HUES48 (cell line): ENCODE results near the gene FAIM2.

ENCODE experiments used
- H3K27ac ChIP-seq: one replicate; pipeline ENCODE4 v1.7.0; 2013; ENCODE audit warnings: low read depth, low read length, inconsistent platforms
- H3K27me3 ChIP-seq: 2 replicates; pipeline ENCODE4 v1.6.1; 2013; ENCODE audit warnings: mild to moderate bottlenecking, low read length; ENCODE audit not compliant: control insufficient read depth, insufficient read depth
- H3K36me3 ChIP-seq: 2 replicates; pipeline ENCODE4 v1.6.1; 2013; ENCODE audit warnings: low read length; ENCODE audit not compliant: control insufficient read depth, insufficient read depth
- H3K4me1 ChIP-seq: 2 replicates; pipeline ENCODE4 v1.6.1; 2013; ENCODE audit warnings: mild to moderate bottlenecking, low read length; ENCODE audit not compliant: control insufficient read depth, insufficient read depth
- H3K4me3 ChIP-seq: 2 replicates; pipeline ENCODE4 v1.5.1; 2013; ENCODE audit warnings: mild to moderate bottlenecking, low read depth, low read length
- H3K9ac ChIP-seq: 2 replicates; pipeline ENCODE4 v1.6.1; 2013; ENCODE audit warnings: mild to moderate bottlenecking, low read depth, low read length, moderate library complexity
- H3K9me3 ChIP-seq: 2 replicates; pipeline ENCODE4 v1.6.1; 2013; ENCODE audit warnings: low read length; ENCODE audit not compliant: control insufficient read depth, insufficient read depth

Gene FAIM2

DNA sequence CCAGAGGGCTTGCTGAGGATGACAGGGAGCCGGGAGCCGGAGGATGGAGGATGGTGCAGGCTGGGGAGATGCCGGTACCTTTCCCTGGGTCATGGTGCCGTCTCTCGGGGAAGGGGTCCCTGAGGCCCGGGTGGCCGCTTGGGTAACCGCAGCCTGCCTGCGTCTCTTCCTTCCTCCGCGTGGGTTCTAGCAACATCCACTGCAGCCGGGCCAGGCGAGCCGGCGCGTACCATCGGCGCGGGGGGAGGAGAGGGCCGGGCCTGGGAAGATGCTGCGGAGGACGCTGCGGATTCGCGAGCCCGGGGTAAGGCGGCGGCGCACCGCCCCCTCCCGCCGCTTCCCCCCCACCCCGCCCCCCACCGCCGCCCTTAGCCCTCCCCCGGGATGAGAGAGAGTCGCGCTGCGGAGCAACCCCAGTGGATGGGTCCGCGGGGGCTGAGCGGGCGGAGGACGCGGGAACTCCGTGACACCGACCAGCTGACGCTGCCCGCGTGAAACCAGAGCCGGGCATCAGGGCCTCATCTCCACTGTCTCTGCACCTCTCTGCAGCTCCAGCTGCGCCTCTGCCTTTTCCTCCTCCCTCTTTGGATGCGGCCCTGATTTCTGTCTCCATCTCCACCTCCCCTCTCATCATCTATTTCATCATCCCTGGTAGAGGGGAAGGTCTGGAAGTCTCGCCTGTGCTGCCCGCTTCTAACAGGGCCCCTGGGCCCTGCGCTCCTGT is at the start of gene FAIM2:
FAIM2 (minus strand) TSS at position 201 of the 724 bp plus-strand sequence; CDS start at position 93, 108 bp downstream.
- Histone ChIP-seq H3K27me3 (peaks cover 26% of the 10 kb centered on the region), H3K4me3 (peak within 1 kb of the TSS; percentile 54), H3K9me3 (no peaks in the 10 kb centered on the region), H3K4me1 (peaks cover 10% of the 10 kb centered on the region), H3K9ac (no peak within 1 kb of the TSS), H3K27ac (no peak within 1 kb of the TSS), H3K36me3 (no peaks in the 10 kb centered on the region)

- no peak overlapping the region for H3K9ac ChIP-seq
- H3K4me1 ChIP-seq: peaks cover 3% of the 10 kb centered on the region; the same call in 1 of the 2 replicates
- no peaks in the 10 kb centered on the region for H3K36me3 ChIP-seq
- H3K4me3 ChIP-seq: no peak overlapping the region
- H3K27ac ChIP-seq: no peak overlapping the region
- H3K9me3 ChIP-seq: no peaks in the 10 kb centered on the region
- peaks cover 40% of the 10 kb centered on the region for H3K27me3 ChIP-seq
These were observed 49.5 kb upstream of the FAIM2 start for GRCh38 chr12:49953151-49953550.

GRCh38 chr12:49952391-49953055 is 48.8 kb upstream of the FAIM2 start:
- Histone ChIP-seq H3K9ac (no peak overlapping the region), H3K36me3 (no peaks in the 10 kb centered on the region), H3K4me1 (peaks cover 5% of the 10 kb centered on the region; the same call in 1 of the 2 replicates), H3K27ac (no peak overlapping the region), H3K27me3 (peaks cover 34% of the 10 kb centered on the region), H3K4me3 (no peak overlapping the region), H3K9me3 (no peaks in the 10 kb centered on the region)

- Histone ChIP-seq H3K27me3 (peaks cover 25% of the 10 kb centered on the region), H3K9ac (no peak overlapping the region), H3K4me1 (peaks cover 9% of the 10 kb centered on the region), H3K4me3 (no peak overlapping the region), H3K27ac (no peak overlapping the region), H3K9me3 (no peaks in the 10 kb centered on the region), H3K36me3 (no peaks in the 10 kb centered on the region)
These were observed 47.9 kb upstream of the FAIM2 start for GRCh38 chr12:49951411-49952240.

- Histone ChIP-seq H3K4me1 (peaks cover 16% of the 10 kb centered on the region), H3K9ac (no peak within 1 kb of the TSS), H3K36me3 (no peaks in the 10 kb centered on the region), H3K4me3 (no peak within 1 kb of the TSS), H3K9me3 (no peaks in the 10 kb centered on the region), H3K27ac (no peak within 1 kb of the TSS), H3K27me3 (peaks cover 14% of the 10 kb centered on the region)
These were observed 46.9 kb upstream of the FAIM2 start, which contains the start of gene AQP2 for GRCh38 chr12:49950273-49951251. Gene AQP2, plus strand, starts transcription at chr12:49950737. Its CDS starts 94 bp downstream, at chr12:49950831.

- Histone ChIP-seq H3K9ac (no peak overlapping the region), H3K27me3 (peaks cover 7% of the 10 kb centered on the region), H3K36me3 (no peaks in the 10 kb centered on the region), H3K9me3 (no peaks in the 10 kb centered on the region), H3K27ac (no peak overlapping the region), H3K4me1 (peaks cover 21% of the 10 kb centered on the region), H3K4me3 (no peak overlapping the region)
These were observed 46.2 kb upstream of the FAIM2 start for GRCh38 chr12:49949866-49950265.

GRCh38 chr12:49948866-49949845 is 45.5 kb upstream of the FAIM2 start:
- H3K9ac ChIP-seq: no peak overlapping the region
- no peaks in the 10 kb centered on the region for H3K36me3 ChIP-seq
- H3K9me3 ChIP-seq: no peaks in the 10 kb centered on the region
- 0 out of 2 replicates have a peak, but pooled peaks cover under 1% of the 10 kb centered on the region for H3K27me3 ChIP-seq
- peaks cover 21% of the 10 kb centered on the region for H3K4me1 ChIP-seq
- H3K4me3 ChIP-seq: no peak overlapping the region
- no peak overlapping the region for H3K27ac ChIP-seq

DNA sequence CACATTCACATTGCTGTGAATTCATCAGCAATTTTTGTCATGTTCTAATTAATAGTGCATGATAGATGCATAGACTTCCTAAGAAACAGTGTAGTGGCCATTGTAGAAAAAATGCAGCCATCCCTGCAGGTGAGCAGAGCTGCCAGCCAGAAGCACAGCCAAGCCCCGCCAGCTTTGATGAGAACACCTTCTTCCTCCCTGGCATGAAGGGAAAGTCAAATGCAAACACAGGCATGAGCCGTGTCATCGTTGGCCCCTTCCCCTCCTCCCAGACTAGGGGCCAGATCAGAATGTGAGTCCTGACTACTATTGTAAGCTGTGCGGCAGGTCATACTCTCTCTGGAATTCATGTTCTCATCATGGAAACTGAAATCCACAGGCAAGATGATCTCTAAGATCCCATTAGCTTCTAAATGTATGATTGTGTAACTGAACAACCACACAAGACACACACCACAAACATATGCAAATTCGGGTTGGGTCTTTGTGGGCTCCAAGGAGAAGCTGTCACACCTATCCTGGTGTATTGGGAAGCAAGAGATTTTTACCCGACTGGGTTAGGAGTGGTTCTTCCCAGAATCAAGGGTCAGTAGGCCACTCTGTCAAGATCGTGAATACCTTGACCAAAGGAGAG is 44.0 kb upstream of the FAIM2 start:
- no peaks in the 10 kb centered on the region for H3K27me3 ChIP-seq
- H3K4me1 ChIP-seq: peaks cover 25% of the 10 kb centered on the region
- H3K9me3 ChIP-seq: no peaks in the 10 kb centered on the region
- no peak overlapping the region for H3K9ac ChIP-seq
- H3K27ac ChIP-seq: no peak overlapping the region
- H3K4me3 ChIP-seq: no peak overlapping the region
- H3K36me3 ChIP-seq: no peaks in the 10 kb centered on the region

GRCh38 chr12:49946497-49946896 is 42.8 kb upstream of the FAIM2 start:
- Histone ChIP-seq H3K27me3 (no peaks in the 10 kb centered on the region), H3K9ac (no peak overlapping the region), H3K4me3 (no peak overlapping the region), H3K27ac (no peak overlapping the region), H3K4me1 (peaks cover 32% of the 10 kb centered on the region), H3K9me3 (no peaks in the 10 kb centered on the region), H3K36me3 (no peaks in the 10 kb centered on the region)
